ENCODE data around the gene CYBC1.

The CYBC1 gene

GRCh38 chr17:82487910-82488309, 37.4 kb upstream of the CYBC1 start:
- Mint-ChIP-seq H3K36me3 (peaks cover 78% of the 10 kb centered on the region), H3K4me3 (no peak overlapping the region), H3K27ac (no peak overlapping the region), H3K4me1 (peaks cover 16% of the 10 kb centered on the region), H3K9me3 (no peaks in the 10 kb centered on the region)
- DNase-seq (ENCODE audit: low spot score in 2 of 2) (no peak), ATAC-seq (no peak)

GRCh38 chr17:82486231-82487094, 35.9 kb upstream of the CYBC1 start:
- Mint-ChIP-seq H3K36me3 (peaks cover 92% of the 10 kb centered on the region), H3K27ac (peak overlapping the region; percentile 90)

DNA sequence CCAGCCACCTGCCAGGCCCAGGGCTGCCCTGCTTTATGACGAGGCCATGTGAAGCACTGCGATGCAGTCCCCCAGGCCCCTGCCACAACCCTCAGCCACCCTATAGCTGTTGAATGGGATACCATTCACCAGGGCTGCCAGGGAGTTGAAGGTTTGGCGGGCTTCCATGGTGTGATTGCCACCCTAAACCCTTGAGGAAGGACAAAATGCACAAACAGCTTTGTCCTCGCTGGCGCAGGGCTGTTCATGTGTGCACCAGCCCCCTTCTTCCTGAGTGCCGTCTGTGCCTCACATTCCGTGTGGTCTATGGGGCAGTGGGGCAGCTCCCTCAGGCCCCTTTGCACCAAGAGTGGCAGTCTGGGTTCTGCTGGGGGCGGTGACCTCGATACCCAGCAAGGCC, 33.3 kb upstream of the CYBC1 start:
- no peak overlapping the region for H3K27ac Mint-ChIP-seq
- peaks cover 21% of the 10 kb centered on the region for H3K4me1 Mint-ChIP-seq
- DNase-seq (ENCODE audit: low spot score in 2 of 2) (no peak), ATAC-seq (no peak)
- peaks cover 100% of the 10 kb centered on the region for H3K36me3 Mint-ChIP-seq
- no peaks in the 10 kb centered on the region for H3K9me3 Mint-ChIP-seq
- no peak overlapping the region for H3K4me3 Mint-ChIP-seq

More at GRCh38 chr17:82486231-82487094, 35.9 kb upstream of the CYBC1 start:
- DNase-seq (ENCODE audit: low spot score in 2 of 2) (no peak), ATAC-seq (peak; percentile 22)
- Mint-ChIP-seq H3K4me3 (no peak overlapping the region), H3K9me3 (no peaks in the 10 kb centered on the region), H3K4me1 (peaks cover 15% of the 10 kb centered on the region)

DNA sequence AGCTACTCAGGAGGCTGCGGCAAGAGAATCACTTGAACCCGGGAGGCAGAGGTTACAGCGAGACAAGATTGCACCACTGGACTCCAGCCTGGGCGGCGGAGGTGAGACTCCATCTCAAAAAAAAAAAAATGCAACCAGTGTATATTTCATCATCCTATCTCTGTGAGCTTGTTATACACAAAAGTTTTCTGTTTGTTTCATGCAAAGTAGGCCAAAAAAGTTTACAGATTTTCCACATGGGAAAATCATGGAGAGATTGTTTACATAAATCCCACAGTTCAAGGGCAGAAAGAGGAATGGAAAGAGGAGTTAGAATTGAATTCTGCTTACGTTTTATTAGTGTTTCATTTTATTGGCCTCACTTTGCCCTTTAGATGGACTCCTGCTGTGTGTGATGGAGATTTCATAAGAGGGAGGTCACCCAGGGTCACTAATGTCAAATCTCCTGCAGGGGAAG, 32.7 kb upstream of the CYBC1 start:
- Mint-ChIP-seq H3K36me3 (peaks cover 100% of the 10 kb centered on the region), H3K27ac (no peak overlapping the region), H3K4me1 (peaks cover 22% of the 10 kb centered on the region), H3K4me3 (no peak overlapping the region), H3K9me3 (no peaks in the 10 kb centered on the region)
- no peak for ATAC-seq
- no peak for DNase-seq (ENCODE audit: low spot score in 2 of 2)

- Mint-ChIP-seq H3K4me1 (peaks cover 12% of the 10 kb centered on the region), H3K9me3 (no peaks in the 10 kb centered on the region), H3K4me3 (no peak overlapping the region), H3K27ac (no peak overlapping the region), H3K36me3 (peaks cover 98% of the 10 kb centered on the region)
- ATAC-seq (no peak), DNase-seq (ENCODE audit: low spot score in 2 of 2) (no peak)
Measured at GRCh38 chr17:82480318-82480717, 29.8 kb upstream of the CYBC1 start.

DNA sequence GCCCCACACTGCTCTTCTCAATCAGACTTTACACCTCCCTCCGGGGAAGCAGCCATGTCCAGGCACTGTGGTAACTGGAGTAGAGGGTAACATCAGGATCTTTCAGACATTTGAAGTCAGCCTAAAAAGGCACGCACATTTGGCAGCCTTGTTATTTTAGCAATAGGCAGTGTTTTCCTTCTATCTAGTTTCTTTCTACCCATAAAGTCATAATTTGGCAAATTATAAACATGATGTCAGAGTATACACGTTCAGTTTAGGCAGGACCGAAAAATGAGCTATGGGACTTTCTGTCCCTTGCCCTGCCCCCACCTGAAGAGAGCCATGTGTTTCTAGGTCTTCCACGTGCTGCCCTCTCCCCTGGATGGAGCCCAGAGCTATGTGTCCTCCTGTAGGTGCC, 29.1 kb upstream of the CYBC1 start:
- H3K4me3 Mint-ChIP-seq: no peak overlapping the region
- peaks cover 12% of the 10 kb centered on the region for H3K4me1 Mint-ChIP-seq
- no peak for DNase-seq (ENCODE audit: low spot score in 2 of 2)
- H3K27ac Mint-ChIP-seq: peak overlapping the region; percentile 87
- H3K36me3 Mint-ChIP-seq: peaks cover 98% of the 10 kb centered on the region
- no peaks in the 10 kb centered on the region for H3K9me3 Mint-ChIP-seq
- no peak for ATAC-seq

GRCh38 chr17:82477934-82478333, 27.4 kb upstream of the CYBC1 start:
- Mint-ChIP-seq H3K4me3 (no peak overlapping the region), H3K36me3 (peaks cover 98% of the 10 kb centered on the region), H3K9me3 (no peaks in the 10 kb centered on the region), H3K27ac (no peak overlapping the region), H3K4me1 (peaks cover 12% of the 10 kb centered on the region)
- ATAC-seq (peak; percentile 39), DNase-seq (ENCODE audit: low spot score in 2 of 2) (no peak)

DNA sequence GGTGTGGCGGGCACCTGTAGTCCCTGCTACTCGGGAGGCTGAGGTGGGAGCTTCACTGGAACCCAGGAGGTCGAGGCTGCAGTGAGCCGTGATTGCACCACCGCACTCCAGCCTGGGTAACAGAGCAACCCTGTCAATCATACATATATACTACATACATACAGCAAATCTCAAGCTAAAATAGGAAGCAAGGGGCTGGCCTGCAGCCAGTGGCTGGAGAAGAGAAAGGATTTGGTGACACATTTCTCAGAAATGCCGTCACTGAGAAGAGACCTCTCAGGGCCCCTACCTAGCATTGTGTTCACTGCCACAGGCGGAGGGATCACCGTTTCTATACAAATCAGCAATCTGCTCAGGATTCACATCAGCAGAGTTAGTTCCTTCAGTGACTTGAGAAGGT, 24.9 kb upstream of the CYBC1 start:
- no peak for ATAC-seq

GRCh38 chr17:82474223-82475010, 23.9 kb upstream of the CYBC1 start:
- Mint-ChIP-seq H3K36me3 (peaks cover 98% of the 10 kb centered on the region), H3K27ac (no peak overlapping the region), H3K4me3 (no peak overlapping the region), H3K4me1 (peaks cover 12% of the 10 kb centered on the region), H3K9me3 (no peaks in the 10 kb centered on the region)
- DNase-seq (ENCODE audit: low spot score in 2 of 2) (no peak), ATAC-seq (no peak)

More for the DNA sequence above, 24.9 kb upstream of the CYBC1 start:
- Mint-ChIP-seq H3K9me3 (no peaks in the 10 kb centered on the region), H3K27ac (no peak overlapping the region), H3K4me1 (peaks cover 12% of the 10 kb centered on the region), H3K4me3 (no peak overlapping the region), H3K36me3 (peaks cover 98% of the 10 kb centered on the region)
- DNase-seq (ENCODE audit: low spot score in 2 of 2): no peak

GRCh38 chr17:82470065-82470464, 19.5 kb upstream of the CYBC1 start:
- H3K4me3 Mint-ChIP-seq: no peak overlapping the region
- no peak overlapping the region for H3K27ac Mint-ChIP-seq
- no peak for DNase-seq (ENCODE audit: low spot score in 2 of 2)
- peaks cover 98% of the 10 kb centered on the region for H3K36me3 Mint-ChIP-seq
- no peak for ATAC-seq
- peaks cover 4% of the 10 kb centered on the region for H3K4me1 Mint-ChIP-seq
- no peaks in the 10 kb centered on the region for H3K9me3 Mint-ChIP-seq

GRCh38 chr17:82468692-82469091, 18.1 kb upstream of the CYBC1 start:
- no peaks in the 10 kb centered on the region for H3K9me3 Mint-ChIP-seq
- H3K4me1 Mint-ChIP-seq: peaks cover 16% of the 10 kb centered on the region
- H3K27ac Mint-ChIP-seq: no peak overlapping the region
- no peak overlapping the region for H3K4me3 Mint-ChIP-seq
- peaks cover 98% of the 10 kb centered on the region for H3K36me3 Mint-ChIP-seq
- no peak for ATAC-seq
- no peak for DNase-seq (ENCODE audit: low spot score in 2 of 2)

- Mint-ChIP-seq H3K9me3 (no peaks in the 10 kb centered on the region), H3K36me3 (peaks cover 98% of the 10 kb centered on the region), H3K27ac (peak overlapping the region; percentile 86), H3K4me1 (peaks cover 35% of the 10 kb centered on the region), H3K4me3 (no peak overlapping the region)
- no peak for DNase-seq (ENCODE audit: low spot score in 2 of 2)
- ATAC-seq: no peak
Measured at GRCh38 chr17:82465023-82465603, 14.6 kb upstream of the CYBC1 start.

DNA sequence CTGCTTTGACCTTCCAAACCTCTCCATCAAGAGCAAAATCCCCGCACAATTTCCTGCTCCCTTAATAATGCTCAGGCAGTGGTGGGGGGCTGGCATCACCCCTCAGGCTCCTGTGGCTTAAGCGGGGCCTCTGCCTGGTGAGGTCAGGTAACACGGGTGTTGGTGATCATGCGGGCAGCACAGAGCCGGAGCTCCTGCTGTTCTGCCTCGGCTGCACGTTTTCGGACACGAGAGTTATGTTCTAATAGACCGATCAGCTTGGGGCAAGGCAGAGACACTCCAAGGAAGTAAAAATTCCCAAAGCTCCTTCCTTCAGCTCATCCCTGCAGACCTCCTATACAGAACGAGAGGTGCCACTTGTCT, 14.0 kb upstream of the CYBC1 start:
- Mint-ChIP-seq H3K4me1 (peaks cover 36% of the 10 kb centered on the region), H3K27ac (peak overlapping the region; percentile 86), H3K4me3 (no peak overlapping the region), H3K9me3 (no peaks in the 10 kb centered on the region), H3K36me3 (peaks cover 98% of the 10 kb centered on the region)
- DNase-seq (ENCODE audit: low spot score in 2 of 2) (no peak), ATAC-seq (no peak)

GRCh38 chr17:82463925-82464566, 13.5 kb upstream of the CYBC1 start:
- Mint-ChIP-seq H3K36me3 (peaks cover 98% of the 10 kb centered on the region), H3K27ac (peak overlapping the region; percentile 86), H3K9me3 (no peaks in the 10 kb centered on the region), H3K4me3 (no peak overlapping the region), H3K4me1 (peaks cover 41% of the 10 kb centered on the region)
- ATAC-seq (no peak), DNase-seq (ENCODE audit: low spot score in 2 of 2) (no peak)

GRCh38 chr17:82463391-82463790, 12.8 kb upstream of the CYBC1 start:
- Mint-ChIP-seq H3K9me3 (no peaks in the 10 kb centered on the region), H3K27ac (peak overlapping the region; percentile 86), H3K4me1 (peaks cover 42% of the 10 kb centered on the region), H3K4me3 (no peak overlapping the region), H3K36me3 (peaks cover 98% of the 10 kb centered on the region)
- ATAC-seq (no peak), DNase-seq (ENCODE audit: low spot score in 2 of 2) (no peak)

Data from stimulated activated effector memory CD8-positive, alpha-beta T cell treated with anti-CD3 and anti-CD28 coated beads, Interleukin-12 subunit alpha, Interleukin-12 subunit beta, amount 100 ng/mL, for 72 hours (primary cell).